A549 (cell line): ENCODE results near the gene USP11. TPM values are rescaled to one million over a fixed set of nuclear protein-coding genes. Genes with fewer than 3 reads are reported as not detected.

Experiments used
- ATAC-seq, 2 experiments: fragments of 200-7000 bp in 1 of 2; fragments of >200 bp in 1 of 2; cut with Nextera tagmentation in 1 of 2; cut with Tn5 transposase in 1 of 2; 3 replicates each; pipeline versions ENCODE4 v1.8.0 to v1.9.1; 2018 to 2020; ENCODE audit warnings: mild to moderate bottlenecking in 1 of 2, moderate library complexity in 1 of 2
- CTCF ChIA-PET: fragments of 300-600 bp; sonication (Branson Sonifier 250); formaldehyde crosslinking; extraction: SDS; loops from one replicate; lab custom pipeline; 2021; ENCODE audit warnings: antibody characterized with exemption, inconsistent platforms; lab: Yijun Ruan, JAX
- POLR2A ChIA-PET: fragments of 350-600 bp; formaldehyde crosslinking; extraction: SDS; loops from one replicate; lab custom pipeline; 2021; ENCODE audit warnings: antibody characterized with exemption, inconsistent platforms; lab: Yijun Ruan, JAX
- DNase-seq, 2 experiments: peaks; one replicate each; pipeline versions ENCODE4 v3.0.0 to v3.0.0-alpha.2; 2011 to 2016; ENCODE audit warnings: low read depth in 1 of 2, low spot score in 1 of 2
- FAIRE-seq: peaks from 2 replicates; lab custom pipeline; 2011; peaks lifted over from hg19 to GRCh38; lab: Jason Lieb, UNC
- H3K27ac ChIP-seq, 2 experiments: fragments of >200 bp; sonication (Bioruptor Twin); formaldehyde crosslinking; 3 replicates each; pipeline ENCODE4 v1.5.1; 2016 to 2017
- H3K4me1 ChIP-seq: fragments of >200 bp; sonication (Bioruptor Twin); formaldehyde crosslinking; 3 replicates; pipeline ENCODE4 v1.6.1; 2016
- H3K4me2 ChIP-seq: fragments of >200 bp; sonication (Bioruptor Twin); formaldehyde crosslinking; 3 replicates; pipeline ENCODE4 v1.6.1; 2016
- H3K4me3 ChIP-seq: fragments of >200 bp; sonication (Bioruptor Twin); formaldehyde crosslinking; 3 replicates; pipeline ENCODE4 v1.5.1; 2016
- H3K9me3 ChIP-seq: fragments of >200 bp; sonication (Bioruptor Twin); formaldehyde crosslinking; 3 replicates; pipeline ENCODE4 v1.6.1; 2016
- CBX2 ChIP-seq: fragments of 200-600 bp; sonication (generic); IDR thresholded peaks from 2 replicates; pipeline ENCODE4 v1.6.1; 2016; ENCODE audit warnings: low read depth, mild to moderate bottlenecking, borderline replicate concordance
- CBX8 ChIP-seq: fragments of 200-600 bp; sonication (generic); IDR thresholded peaks from 2 replicates; pipeline ENCODE4 v1.6.1; 2016
- CHD2 ChIP-seq: fragments of 150-350 bp; IDR thresholded peaks from 2 replicates; pipeline ENCODE4 v1.6.1; 2014; ENCODE audit warnings: low read length; ENCODE audit not compliant: partially characterized antibody
- CHD4 ChIP-seq: fragments of 200-600 bp; sonication (generic); IDR thresholded peaks from 2 replicates; pipeline ENCODE4 v1.6.1; 2016; ENCODE audit warnings: antibody characterized with exemption, mild to moderate bottlenecking, borderline replicate concordance
- CTCF ChIP-seq: fragments of >200 bp; sonication (Bioruptor Twin); formaldehyde crosslinking; IDR thresholded peaks from 3 replicates; pipeline ENCODE4 v1.5.1; 2016
- EP300 ChIP-seq, 2 experiments: fragments of >200 bp; sonication (Bioruptor Twin); formaldehyde crosslinking; IDR thresholded peaks; 2 replicates in 1 of 2; 3 replicates in 1 of 2; pipeline ENCODE4 v1.6.1; 2016 to 2017
- FOSL2 ChIP-seq, 2 experiments: fragments of 450-650 bp in 1 of 2; fragments of >200 bp in 1 of 2; sonication (Bioruptor Twin) in 1 of 2; formaldehyde crosslinking; IDR thresholded peaks; 2 replicates each; pipeline versions ENCODE4 v1.5.0 to v1.6.1; 2016 to 2020; ENCODE audit warnings: mild to moderate bottlenecking in 1 of 2, moderate library complexity in 1 of 2
- FOXS1 ChIP-seq: fragments of 250-450 bp; sonication (Bioruptor Pico); IDR thresholded peaks from 2 replicates; pipeline ENCODE4 v1.5.0; 2020; ENCODE audit warnings: mild to moderate bottlenecking, moderate library complexity
- GATA3 ChIP-seq: IDR thresholded peaks from 2 replicates; pipeline ENCODE4 v1.6.1; 2012; ENCODE audit warnings: borderline replicate concordance
- HES2 ChIP-seq: fragments of >200 bp; sonication (Bioruptor Twin); formaldehyde crosslinking; IDR thresholded peaks from 2 replicates; pipeline ENCODE4 v1.6.1; 2016
- HEYL ChIP-seq: fragments of 250-450 bp; sonication (Bioruptor Pico); IDR thresholded peaks from 2 replicates; pipeline ENCODE4 v1.8.0; 2021; ENCODE audit warnings: mild to moderate bottlenecking, moderate library complexity
- HOXB5 ChIP-seq: fragments of 250-450 bp; sonication (Bioruptor Pico); IDR thresholded peaks from 2 replicates; pipeline ENCODE4 v1.5.0; 2020; ENCODE audit warnings: mild to moderate bottlenecking, moderate library complexity
- KDM5A ChIP-seq: fragments of 200-600 bp; sonication (generic); IDR thresholded peaks from 2 replicates; pipeline ENCODE4 v1.6.1; 2016; ENCODE audit warnings: antibody characterized with exemption, mild to moderate bottlenecking
- MAFK ChIP-seq: fragments of 450-650 bp; IDR thresholded peaks from 2 replicates; pipeline ENCODE4 v1.6.1; 2014; ENCODE audit not compliant: partially characterized antibody
- MAZ ChIP-seq: fragments of 150-350 bp; IDR thresholded peaks from 2 replicates; pipeline ENCODE4 v1.6.1; 2014; ENCODE audit warnings: antibody characterized with exemption, low read depth, low read length, borderline replicate concordance
- NFE2L2 ChIP-seq: fragments of 150-350 bp; conservative IDR thresholded peaks from 2 replicates; pipeline ENCODE4 v1.6.1; 2014; ENCODE audit warnings: low read length
- NR3C1 ChIP-seq: fragments of >200 bp; sonication (Bioruptor Twin); formaldehyde crosslinking; IDR thresholded peaks from 3 replicates; pipeline ENCODE4 v1.6.1; 2017
- PHF8 ChIP-seq: fragments of 200-600 bp; sonication (generic); IDR thresholded peaks from 2 replicates; pipeline ENCODE4 v1.6.1; 2016; ENCODE audit warnings: low read depth, mild to moderate bottlenecking, antibody characterized with exemption, moderate library complexity, borderline replicate concordance
- POLR2A ChIP-seq: IDR thresholded peaks from 2 replicates; pipeline ENCODE4 v1.6.1; 2012; ENCODE audit warnings: mild to moderate bottlenecking, low read length
- POLR2AphosphoS2 ChIP-seq: conservative IDR thresholded peaks from 2 replicates; pipeline ENCODE4 v1.6.1; 2012; ENCODE audit warnings: low read length, improper control_type of control experiment, inconsistent platforms
- RARB ChIP-seq: fragments of 250-450 bp; sonication (Bioruptor Pico); IDR thresholded peaks from 2 replicates; pipeline ENCODE4 v1.8.0; 2021; ENCODE audit warnings: mild to moderate bottlenecking, moderate library complexity
- RCOR1 ChIP-seq: fragments of 150-350 bp; IDR thresholded peaks from 2 replicates; pipeline ENCODE4 v1.6.1; 2014; ENCODE audit warnings: antibody characterized with exemption, low read length, low read depth
- RFX5 ChIP-seq: fragments of 450-650 bp; IDR thresholded peaks from 2 replicates; pipeline ENCODE4 v1.7.1; 2014; ENCODE audit warnings: antibody characterized with exemption, mild to moderate bottlenecking, moderate library complexity
- SMC3 ChIP-seq: fragments of >200 bp; sonication (Bioruptor Twin); formaldehyde crosslinking; IDR thresholded peaks from 3 replicates; pipeline ENCODE4 v1.6.1; 2018; ENCODE audit warnings: inconsistent platforms
- ZC3H11A ChIP-seq: fragments of 450-650 bp; IDR thresholded peaks from 2 replicates; pipeline ENCODE4 v1.6.1; 2014; ENCODE audit warnings: antibody characterized with exemption, mild to moderate bottlenecking
- ZSCAN20 ChIP-seq: fragments of 250-450 bp; sonication (Bioruptor Pico); IDR thresholded peaks from 2 replicates; pipeline ENCODE4 v1.8.0; 2022; ENCODE audit warnings: mild to moderate bottlenecking, moderate library complexity
- WGBS: methylation state at CpG from one replicate; pipeline ENCODE4 v1.1.6; 2017; ENCODE audit errors: missing lambda C conversion rate; 5-methylcytosine and 5-hydroxymethylcytosine counted together
- polyA plus RNA-seq, 4 experiments: library from polyadenylated mRNA; depleted of rRNA in 3 of 4; stranded (reverse); fragments of >200 nt; fragmentation: RNase III in 1 of 4; extraction: RNeasy Plus Mini Kit Qiagen cat#74134 plus additional on column Dnase treatment in 1 of 4; gene quantifications; 2 replicates in 3 of 4; 3 replicates in 1 of 4; pipeline ENCODE4 v1.2.3, GENCODE V29; 2011 to 2017
- TF ChIP-seq, protein P1 (sequence below): fragments of 200-600 bp; sonication (generic); IDR thresholded peaks from 2 replicates; pipeline ENCODE4 v1.6.1; 2016; ENCODE audit warnings: antibody characterized with exemption, mild to moderate bottlenecking, moderate library complexity

The USP11 gene
- polyA plus RNA-seq, 2 of the 4 experiments (the other 2 are of a cell fraction): 35.6 to 50.0 TPM

DNA sequence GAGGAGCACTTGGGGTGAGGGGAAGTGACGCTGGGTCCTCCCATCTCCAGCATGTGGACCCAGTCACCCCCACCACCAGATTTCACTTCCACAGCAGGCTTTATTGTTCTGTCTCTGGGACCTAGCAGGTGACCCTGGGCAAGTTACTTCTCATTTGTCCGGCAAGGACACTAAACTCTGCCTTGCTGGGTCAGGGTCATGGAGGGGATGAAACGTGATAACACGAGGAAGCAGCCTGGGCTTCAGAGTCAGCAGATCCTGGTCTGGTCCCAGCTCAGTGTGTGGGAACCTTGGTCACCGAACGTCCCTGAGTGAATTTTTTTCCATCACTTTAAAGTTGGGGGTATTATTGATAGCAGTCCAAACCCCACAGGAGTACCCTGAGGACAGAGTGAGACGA is 35.3 kb upstream of the USP11 start:
- CTCF ChIA-PET: interaction anchor here (7.7 kb wide), 1 partner anchor 325 kb away, joined by 52 read pairs; no protein-coding TSS in a partner anchor

GRCh38 chrX:47198026-47198686 is 34.7 kb upstream of the USP11 start:
- FAIRE-seq: no peak
- H3K9me3 ChIP-seq: no peaks in the 10 kb centered on the region
- no peak for DNase-seq
- peak overlapping the region; percentile 25; the same call in 2 of the 3 replicates for H3K4me2 ChIP-seq
- peaks cover 66% of the 10 kb centered on the region for H3K4me1 ChIP-seq
- no peak overlapping the region for H3K4me3 ChIP-seq
- ATAC-seq: no peak
- 0 out of 6 replicates have a peak overlapping the region, but pooled peaks of 1 of the 2 experiments have one; percentile 2 for H3K27ac ChIP-seq
- whole genome bisulfite sequencing: 76% methylated on average over 10 of the region's 10 CpGs
- CTCF ChIA-PET: interaction anchor here (0.9 to 7.7 kb wide), 2 partner anchors 187 to 325 kb away, joined by 3 to 52 read pairs; no protein-coding TSS in a partner anchor
- TF ChIP-seq SMC3 (no peak), HOXB5 (CRISPR knock-in tag) (no peak), HES2 (no peak), GATA3 (no peak), FOXS1 (no peak), MAFK (no peak), CBX2 (no peak), EP300 (IDR thresholded peaks at IDR 0.05) (no peak), NR3C1 (no peak), POLR2A (no peak), RCOR1 (no peak), PHF8 (no peak), FOSL2 (IDR thresholded peaks at IDR 0.05) (no peak), FOSL2 (CRISPR knock-in tag; IDR thresholded peaks at IDR 0.05) (no peak)
- TF ChIP-seq, protein P1, sequence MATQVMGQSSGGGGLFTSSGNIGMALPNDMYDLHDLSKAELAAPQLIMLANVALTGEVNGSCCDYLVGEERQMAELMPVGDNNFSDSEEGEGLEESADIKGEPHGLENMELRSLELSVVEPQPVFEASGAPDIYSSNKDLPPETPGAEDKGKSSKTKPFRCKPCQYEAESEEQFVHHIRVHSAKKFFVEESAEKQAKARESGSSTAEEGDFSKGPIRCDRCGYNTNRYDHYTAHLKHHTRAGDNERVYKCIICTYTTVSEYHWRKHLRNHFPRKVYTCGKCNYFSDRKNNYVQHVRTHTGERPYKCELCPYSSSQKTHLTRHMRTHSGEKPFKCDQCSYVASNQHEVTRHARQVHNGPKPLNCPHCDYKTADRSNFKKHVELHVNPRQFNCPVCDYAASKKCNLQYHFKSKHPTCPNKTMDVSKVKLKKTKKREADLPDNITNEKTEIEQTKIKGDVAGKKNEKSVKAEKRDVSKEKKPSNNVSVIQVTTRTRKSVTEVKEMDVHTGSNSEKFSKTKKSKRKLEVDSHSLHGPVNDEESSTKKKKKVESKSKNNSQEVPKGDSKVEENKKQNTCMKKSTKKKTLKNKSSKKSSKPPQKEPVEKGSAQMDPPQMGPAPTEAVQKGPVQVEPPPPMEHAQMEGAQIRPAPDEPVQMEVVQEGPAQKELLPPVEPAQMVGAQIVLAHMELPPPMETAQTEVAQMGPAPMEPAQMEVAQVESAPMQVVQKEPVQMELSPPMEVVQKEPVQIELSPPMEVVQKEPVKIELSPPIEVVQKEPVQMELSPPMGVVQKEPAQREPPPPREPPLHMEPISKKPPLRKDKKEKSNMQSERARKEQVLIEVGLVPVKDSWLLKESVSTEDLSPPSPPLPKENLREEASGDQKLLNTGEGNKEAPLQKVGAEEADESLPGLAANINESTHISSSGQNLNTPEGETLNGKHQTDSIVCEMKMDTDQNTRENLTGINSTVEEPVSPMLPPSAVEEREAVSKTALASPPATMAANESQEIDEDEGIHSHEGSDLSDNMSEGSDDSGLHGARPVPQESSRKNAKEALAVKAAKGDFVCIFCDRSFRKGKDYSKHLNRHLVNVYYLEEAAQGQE: no peak
- POLR2A ChIA-PET: no interaction called here

More for the DNA sequence above, 35.3 kb upstream of the USP11 start:
- FAIRE-seq: no peak
- TF ChIP-seq CBX8 (no peak), MAFK (no peak), POLR2AphosphoS2 (no peak), KDM5A (no peak), GATA3 (no peak), HEYL (CRISPR knock-in tag) (no peak), CHD2 (no peak), RFX5 (no peak)
- Histone ChIP-seq H3K4me1 (peaks cover 70% of the 10 kb centered on the region), H3K4me3 (no peak overlapping the region), H3K27ac (peak overlapping the region in 1 of 2 experiments; percentile 46; a peak in 1 of 6 replicates), H3K9me3 (no peaks in the 10 kb centered on the region), H3K4me2 (peak overlapping the region; percentile 97)
- ATAC-seq: no peak
- POLR2A ChIA-PET: no interaction called here
- 80% methylated on average over 7 of the region's 7 CpGs for WGBS
- DNase-seq: no peak

DNA sequence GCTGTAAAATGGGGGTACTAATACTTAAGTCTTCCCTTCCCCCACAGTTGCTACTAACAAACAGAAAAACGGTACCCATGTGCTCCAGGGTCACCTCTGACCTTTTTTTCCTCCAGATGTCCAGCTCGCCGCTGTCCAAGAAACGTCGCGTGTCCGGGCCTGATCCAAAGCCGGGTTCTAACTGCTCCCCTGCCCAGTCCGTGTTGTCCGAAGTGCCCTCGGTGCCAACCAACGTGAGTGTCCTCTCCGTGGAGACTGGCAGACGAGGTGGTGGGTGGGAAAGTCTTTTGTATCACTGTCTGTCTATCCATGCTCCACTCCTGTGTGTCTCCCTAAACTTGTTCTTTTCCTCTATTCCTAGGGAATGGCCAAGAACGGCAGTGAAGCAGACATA is 34.1 kb upstream of the USP11 start:
- POLR2A ChIA-PET: no interaction called here
- 92% methylated on average over 15 of the region's 15 CpGs for WGBS
- CTCF ChIA-PET: interaction anchor here (0.9 to 7.7 kb wide), 3 partner anchors 114 to 324 kb away, joined by 3 to 52 read pairs (median 10); no protein-coding TSS in a partner anchor
- DNase-seq (no peak), ATAC-seq (no peak), FAIRE-seq (no peak)
- no peaks in the 10 kb centered on the region for H3K9me3 ChIP-seq
- TF ChIP-seq RFX5 (no peak), NFE2L2 (no peak), CTCF (no peak), RARB (CRISPR knock-in tag) (no peak), SMC3 (no peak), HES2 (no peak), HOXB5 (CRISPR knock-in tag) (no peak), CHD4 (no peak), MAZ (no peak), ZC3H11A (no peak), ZSCAN20 (no peak)
- no peak overlapping the region for H3K4me2 ChIP-seq
- H3K27ac ChIP-seq: 0 out of 6 replicates have a peak overlapping the region, but pooled peaks of 1 of the 2 experiments have one; percentile 12
- peaks cover 64% of the 10 kb centered on the region for H3K4me1 ChIP-seq
- no peak overlapping the region for H3K4me3 ChIP-seq
